ENCODE results near the gene AGRN. TPM values are rescaled to one million over a fixed set of nuclear protein-coding genes. Genes with fewer than 3 reads are reported as not detected.

Gene AGRN
- total RNA-seq, 2 donors from 2014 or later, result 87.7 to 92.4 TPM

- Histone ChIP-seq H3K27me3 (replicated peaks; ENCODE audit: insufficient read depth) (no peaks in the 10 kb centered on the region), H3K4me1 (replicated peaks) (no peaks in the 10 kb centered on the region), H3K27ac (no peak overlapping the region), H3K36me3 (no peaks in the 10 kb centered on the region), H3K4me3 (no peak overlapping the region), H3K9me3 (no peaks in the 10 kb centered on the region)
- intact Hi-C loops (cut with DNase I), result no loop called here
- WGBS, result 87% methylated on average over 28 of the region's 30 CpGs
- no peak for DNase-seq (ENCODE audit: low spot score)
- TF ChIP-seq POLR2AphosphoS5 (IDR thresholded peaks at IDR 0.05) (no peak), CTCF (IDR thresholded peaks at IDR 0.05) (no peak), POLR2A (IDR thresholded peaks at IDR 0.05) (no peak)
These were observed 65.4 kb downstream of the AGRN start for GRCh38 chr1:1085171-1085841.

GRCh38 chr1:1085911-1086841 is 66.3 kb downstream of the AGRN start:
- Histone ChIP-seq H3K36me3 (no peaks in the 10 kb centered on the region), H3K27me3 (replicated peaks; ENCODE audit: insufficient read depth) (no peaks in the 10 kb centered on the region), H3K27ac (no peak overlapping the region), H3K4me1 (replicated peaks) (no peaks in the 10 kb centered on the region), H3K9me3 (no peaks in the 10 kb centered on the region), H3K4me3 (no peak overlapping the region)
- WGBS, result 93% methylated on average over 35 of the region's 38 CpGs
- no peak for DNase-seq (ENCODE audit: low spot score)
- intact Hi-C loops (cut with DNase I), result no loop called here
- TF ChIP-seq POLR2AphosphoS5 (IDR thresholded peaks at IDR 0.05), result no peak
- TF ChIP-seq CTCF (IDR thresholded peaks at IDR 0.05), result no peak
- no peak for TF ChIP-seq POLR2A (IDR thresholded peaks at IDR 0.05)

- no peaks in the 10 kb centered on the region for H3K9me3 ChIP-seq
- H3K27me3 ChIP-seq (replicated peaks; ENCODE audit: insufficient read depth), result no peaks in the 10 kb centered on the region
- 95% methylated on average over 16 of the region's 17 CpGs for WGBS
- H3K36me3 ChIP-seq, result no peaks in the 10 kb centered on the region
- no peaks in the 10 kb centered on the region for H3K4me1 ChIP-seq (replicated peaks)
- intact Hi-C loops (cut with DNase I), result no loop called here
- no peak overlapping the region for H3K4me3 ChIP-seq
- no peak overlapping the region for H3K27ac ChIP-seq
- TF ChIP-seq CTCF (IDR thresholded peaks at IDR 0.05) (no peak), POLR2A (IDR thresholded peaks at IDR 0.05) (no peak), POLR2AphosphoS5 (IDR thresholded peaks at IDR 0.05) (no peak)
- no peak for DNase-seq (ENCODE audit: low spot score)
These were observed 67.0 kb downstream of the AGRN start for GRCh38 chr1:1086911-1087341.

GRCh38 chr1:1087351-1088028 is 67.6 kb downstream of the AGRN start:
- Histone ChIP-seq H3K4me1 (replicated peaks) (no peaks in the 10 kb centered on the region), H3K4me3 (no peak overlapping the region), H3K9me3 (no peaks in the 10 kb centered on the region), H3K27me3 (replicated peaks; ENCODE audit: insufficient read depth) (no peaks in the 10 kb centered on the region), H3K27ac (no peak overlapping the region), H3K36me3 (no peaks in the 10 kb centered on the region)
- DNase-seq (ENCODE audit: low spot score), result no peak
- intact Hi-C loops (cut with DNase I), result no loop called here
- TF ChIP-seq CTCF (IDR thresholded peaks at IDR 0.05) (no peak), POLR2AphosphoS5 (IDR thresholded peaks at IDR 0.05) (no peak), POLR2A (IDR thresholded peaks at IDR 0.05) (no peak)
- 91% methylated on average over 38 of the region's 38 CpGs for WGBS
